Measurements from ENCODE around the gene FHIP1A. TPM values are rescaled to one million over a fixed set of nuclear protein-coding genes. Genes with fewer than 3 reads are reported as not detected.

The FHIP1A gene
- polyA plus RNA-seq, 1 donor: 5.0 TPM

DNA sequence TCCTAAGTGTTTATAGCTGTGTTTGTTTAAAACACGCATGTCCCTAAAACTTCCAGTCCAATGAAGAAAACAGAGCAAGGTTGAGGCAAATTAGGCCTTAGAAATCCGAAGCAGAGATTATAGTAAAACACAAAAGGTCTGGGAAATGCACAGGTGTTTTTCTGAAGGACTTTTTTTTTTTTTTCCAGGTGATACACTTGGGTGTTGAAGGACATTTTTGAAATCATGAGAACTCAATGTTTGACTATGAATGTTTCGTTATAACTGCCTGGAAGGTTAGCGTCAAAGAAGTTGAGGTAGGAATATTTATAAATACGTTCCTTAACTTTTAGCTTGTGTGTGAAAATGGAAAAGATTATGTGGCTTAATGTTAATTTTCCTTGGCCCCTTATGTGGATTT, 45.5 kb downstream of the FHIP1A start:
- Histone ChIP-seq H3K4me3 (ENCODE audit: low read length) (no peak overlapping the region), H3K27ac (ENCODE audit: low read length) (no peak overlapping the region), H3K27me3 (ENCODE audit: control insufficient read depth, insufficient read depth, low read length) (no peaks in the 10 kb centered on the region), H3K4me1 (ENCODE audit: control insufficient read depth, insufficient read depth, low read length) (no peaks in the 10 kb centered on the region), H3K9me3 (ENCODE audit: control insufficient read depth, low read depth, low read length) (no peaks in the 10 kb centered on the region), H3K36me3 (ENCODE audit: control insufficient read depth, insufficient read depth, low read length) (no peaks in the 10 kb centered on the region)
- 100% methylated on average over 2 of the region's 5 CpGs for WGBS (ENCODE audit: insufficient coverage, low lambda C conversion rate)
- DNase-seq: no peak

DNA sequence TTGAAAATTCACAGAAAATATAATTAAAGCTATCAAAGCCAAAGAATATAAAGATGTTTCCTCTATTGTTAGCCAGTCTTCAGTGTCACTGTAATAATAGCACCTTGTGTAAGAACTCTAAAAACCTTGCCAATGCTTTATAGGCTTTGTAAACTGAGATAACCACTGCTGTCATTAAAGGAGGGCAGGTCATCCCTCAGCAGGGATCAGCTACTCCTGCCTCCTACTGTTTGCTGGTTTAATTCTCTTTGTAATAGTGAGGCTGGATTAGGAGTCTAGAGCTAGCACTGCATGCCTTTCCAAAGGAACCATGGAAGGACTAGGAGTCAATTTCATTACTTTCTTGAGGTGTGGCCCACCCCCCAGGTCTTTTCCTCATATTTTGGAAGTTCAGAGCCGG, 46.2 kb downstream of the FHIP1A start:
- H3K27me3 ChIP-seq (ENCODE audit: control insufficient read depth, insufficient read depth, low read length): no peaks in the 10 kb centered on the region
- no peaks in the 10 kb centered on the region for H3K9me3 ChIP-seq (ENCODE audit: control insufficient read depth, low read depth, low read length)
- H3K4me1 ChIP-seq (ENCODE audit: control insufficient read depth, insufficient read depth, low read length): no peaks in the 10 kb centered on the region
- H3K27ac ChIP-seq (ENCODE audit: low read length): no peak overlapping the region
- H3K36me3 ChIP-seq (ENCODE audit: control insufficient read depth, insufficient read depth, low read length): no peaks in the 10 kb centered on the region
- WGBS (ENCODE audit: insufficient coverage, low lambda C conversion rate): no CpG with 5 or more reads among the region's 1 CpG
- DNase-seq: peak in 1 of 2 donors; percentile 29
- no peak overlapping the region for H3K4me3 ChIP-seq (ENCODE audit: low read length)

DNA sequence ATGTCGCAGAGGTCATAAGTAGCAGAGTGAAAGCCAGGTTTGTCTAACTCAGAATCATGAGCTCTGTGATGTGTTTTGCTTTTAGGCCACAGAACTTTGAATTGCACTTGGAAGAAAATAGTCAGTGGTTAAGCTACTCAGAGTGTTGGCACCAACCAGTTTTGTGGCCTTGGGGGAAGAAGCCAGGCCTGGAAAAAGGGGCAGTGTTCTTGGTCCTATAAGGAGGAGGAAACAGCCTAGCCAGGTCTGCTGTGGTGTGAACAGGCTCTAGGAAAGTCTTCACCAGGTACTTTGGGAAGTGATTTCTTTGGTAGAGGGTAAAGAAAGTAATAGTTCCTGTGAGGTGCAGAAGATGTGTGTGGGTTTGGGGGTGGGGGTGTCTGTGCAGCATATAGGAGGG, 49.2 kb downstream of the FHIP1A start:
- Histone ChIP-seq H3K36me3 (ENCODE audit: control insufficient read depth, insufficient read depth, low read length) (no peaks in the 10 kb centered on the region), H3K9me3 (ENCODE audit: control insufficient read depth, low read depth, low read length) (no peaks in the 10 kb centered on the region), H3K4me1 (ENCODE audit: control insufficient read depth, insufficient read depth, low read length) (no peaks in the 10 kb centered on the region), H3K4me3 (ENCODE audit: low read length) (no peak overlapping the region), H3K27me3 (ENCODE audit: control insufficient read depth, insufficient read depth, low read length) (no peaks in the 10 kb centered on the region), H3K27ac (ENCODE audit: low read length) (no peak overlapping the region)
- DNase-seq: no peak
- 100% methylated on average over 1 of the region's 1 CpG for WGBS (ENCODE audit: insufficient coverage, low lambda C conversion rate)

Other genes starting within 250 kb of the FHIP1A start
- not detected for gene PRSS48, start 132.0 kb upstream of the FHIP1A start, polyA plus RNA-seq
- 68.5 TPM for gene SH3D19, start 83.6 kb upstream of the FHIP1A start, polyA plus RNA-seq